HG03521 (cell line): ENCODE data around the gene KRT15.
"Not testable (repeated sequence)": the region's sequence is repeated elsewhere in the genome, so short reads cannot be mapped to it uniquely, and the experiment has no call there.

Experiments
- ATAC-seq: cut with Tn5 transposase; IDR thresholded peaks from one replicate; pipeline ENCODE4 v1.9.1; 2021; ENCODE audit warnings: mild to moderate bottlenecking, moderate library complexity; ENCODE audit not compliant: unreplicated experiment

KRT15 gene

DNA sequence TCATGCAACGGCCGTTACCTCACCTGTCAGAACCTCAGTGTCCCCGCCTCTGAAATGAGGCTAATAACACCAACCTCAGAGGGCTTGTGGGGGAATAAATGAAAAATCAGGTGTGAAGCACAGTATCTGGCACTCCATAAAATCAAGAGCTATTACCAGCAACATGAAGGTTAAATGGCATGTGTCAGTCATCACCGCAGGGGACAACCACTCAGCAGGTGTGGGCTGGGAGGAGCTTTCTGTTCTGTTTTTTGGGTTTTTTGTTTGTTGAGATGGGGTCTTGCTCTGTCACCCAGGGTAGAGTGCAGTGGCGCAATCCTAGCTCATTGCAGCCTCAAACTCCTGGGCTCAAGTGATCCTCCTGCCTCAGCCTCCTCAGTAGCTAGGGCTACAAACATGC is 26.2 kb upstream of the KRT15 start:
- no peak for ATAC-seq

DNA sequence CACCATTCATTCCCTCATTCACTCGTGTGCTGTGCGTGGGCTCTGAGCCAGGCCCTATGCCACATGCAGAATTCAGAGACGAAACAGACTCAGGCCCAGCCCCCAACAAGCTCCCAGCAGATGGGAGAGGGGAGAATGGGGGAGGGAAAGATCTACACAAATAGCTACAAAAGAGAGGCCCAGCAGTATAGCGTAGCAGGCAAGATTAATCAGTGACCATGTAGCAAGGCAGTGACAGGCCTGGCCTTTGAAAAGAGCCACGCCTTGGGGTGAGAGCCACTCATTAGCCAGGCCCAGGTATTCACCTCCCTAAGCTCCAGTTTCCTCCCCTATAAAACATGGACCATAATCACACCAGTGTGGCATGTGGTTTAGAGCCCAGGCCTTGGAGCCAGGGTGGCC is 25.8 kb upstream of the KRT15 start:
- ATAC-seq: no peak

DNA sequence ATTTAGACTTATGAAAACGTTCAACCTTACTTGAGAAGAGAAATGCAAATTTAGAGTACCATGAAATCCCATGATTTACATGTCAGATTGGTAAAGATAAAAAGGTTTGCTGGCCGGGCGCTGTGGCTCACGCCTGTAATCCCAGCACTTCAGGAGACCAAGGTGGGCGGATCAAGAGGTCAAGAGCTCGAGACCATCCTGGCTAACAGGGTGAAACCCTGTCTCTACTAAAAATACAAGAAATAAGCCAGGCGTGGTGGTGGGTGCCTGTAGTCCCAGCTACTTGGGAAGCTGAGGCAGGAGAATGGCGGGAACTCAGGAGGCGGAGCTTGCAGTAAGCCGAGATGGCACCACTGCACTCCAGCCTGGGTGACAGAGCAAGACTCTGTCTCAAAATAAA is 24.1 kb upstream of the KRT15 start:
- ATAC-seq: not testable (repeated sequence)

GRCh38 chr17:41542357-41542756 is 23.7 kb upstream of the KRT15 start:
- no peak for ATAC-seq

- no peak for ATAC-seq
Measured at GRCh38 chr17:41540921-41541625, 22.4 kb upstream of the KRT15 start.

DNA sequence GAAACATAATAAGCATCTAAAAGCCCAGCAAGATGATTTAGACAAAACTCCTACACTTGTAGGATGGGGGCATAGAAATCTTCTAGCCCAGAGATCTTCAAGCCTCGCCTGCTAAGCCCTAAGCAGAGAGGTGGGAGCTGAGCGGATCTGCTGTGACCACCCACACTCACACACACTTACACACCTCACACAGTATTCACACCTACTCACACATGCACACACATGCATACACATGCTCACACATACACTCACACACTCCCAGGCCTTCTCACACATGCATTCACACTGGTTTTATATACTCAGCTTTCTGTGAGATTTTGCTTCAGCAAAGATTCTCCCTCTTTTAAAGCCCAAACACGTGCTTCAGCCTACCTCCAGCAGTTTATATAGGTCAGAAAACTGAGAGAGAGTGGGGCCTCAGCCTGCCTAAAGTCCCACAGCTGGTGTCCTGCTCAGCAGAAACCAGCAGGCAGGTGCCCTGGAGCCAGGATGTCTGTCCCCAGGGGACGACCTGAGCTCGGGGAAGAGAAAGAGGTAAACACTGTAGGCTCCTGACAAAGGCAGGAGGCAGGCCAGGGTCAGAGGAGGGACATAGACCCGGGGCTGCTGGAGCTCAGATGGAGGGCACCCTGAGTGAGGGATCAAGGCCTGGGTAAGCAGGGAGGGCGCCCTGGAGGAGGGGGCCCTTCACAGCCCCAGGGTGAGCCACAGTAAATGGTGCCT is 21.4 kb upstream of the KRT15 start:
- no peak for ATAC-seq

GRCh38 chr17:41539071-41539492 is 20.4 kb upstream of the KRT15 start:
- no peak for ATAC-seq

- ATAC-seq: no peak
Measured at GRCh38 chr17:41538565-41538991, 19.9 kb upstream of the KRT15 start.

- ATAC-seq: no peak
Measured at GRCh38 chr17:41537990-41538389, 19.3 kb upstream of the KRT15 start.

GRCh38 chr17:41537614-41537954 is 18.9 kb upstream of the KRT15 start:
- no peak for ATAC-seq

DNA sequence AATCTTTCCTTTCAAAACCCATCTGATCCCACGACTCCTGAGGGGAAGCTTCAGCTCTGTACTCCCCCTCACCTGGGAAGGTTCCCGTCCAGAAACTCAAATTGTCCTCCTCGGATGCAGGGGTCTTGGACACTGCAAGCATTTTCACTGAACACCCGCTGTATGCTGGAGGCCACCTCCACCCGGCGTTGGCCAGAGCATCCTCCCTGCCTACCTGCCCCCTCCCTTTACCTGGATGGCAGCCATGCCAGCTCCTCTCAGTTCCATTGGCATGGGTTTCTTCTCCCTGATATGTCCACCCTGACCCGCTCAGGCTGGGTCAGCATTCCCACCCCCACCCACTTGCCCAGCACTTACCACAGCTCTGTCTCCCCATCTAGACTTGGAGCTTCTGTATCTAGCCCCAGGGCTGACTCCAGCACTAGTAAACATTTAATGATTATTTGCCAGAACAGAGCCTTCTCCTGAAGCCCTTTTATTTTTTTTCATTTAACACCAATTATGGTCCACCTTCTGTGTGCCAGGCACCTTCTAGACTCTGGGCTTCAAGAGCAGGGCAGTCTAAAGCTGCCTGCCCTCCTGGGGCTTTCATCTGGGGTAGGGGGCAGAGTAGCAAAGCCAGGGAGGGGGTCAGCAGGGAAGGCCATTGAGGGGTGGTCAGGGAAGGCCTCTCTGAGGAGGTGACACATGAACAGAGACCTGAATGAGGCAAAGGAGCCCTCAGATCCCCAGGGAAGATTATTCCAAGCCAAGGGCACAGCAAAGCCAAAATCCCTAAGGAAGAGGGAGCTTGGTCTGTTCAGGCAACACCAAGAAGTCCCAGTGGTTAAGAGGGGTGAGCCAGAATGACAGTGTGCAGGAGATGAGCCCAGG is 18.3 kb upstream of the KRT15 start:
- ATAC-seq: no peak

GRCh38 chr17:41535764-41536481 is 17.2 kb upstream of the KRT15 start:
- ATAC-seq: no peak

DNA sequence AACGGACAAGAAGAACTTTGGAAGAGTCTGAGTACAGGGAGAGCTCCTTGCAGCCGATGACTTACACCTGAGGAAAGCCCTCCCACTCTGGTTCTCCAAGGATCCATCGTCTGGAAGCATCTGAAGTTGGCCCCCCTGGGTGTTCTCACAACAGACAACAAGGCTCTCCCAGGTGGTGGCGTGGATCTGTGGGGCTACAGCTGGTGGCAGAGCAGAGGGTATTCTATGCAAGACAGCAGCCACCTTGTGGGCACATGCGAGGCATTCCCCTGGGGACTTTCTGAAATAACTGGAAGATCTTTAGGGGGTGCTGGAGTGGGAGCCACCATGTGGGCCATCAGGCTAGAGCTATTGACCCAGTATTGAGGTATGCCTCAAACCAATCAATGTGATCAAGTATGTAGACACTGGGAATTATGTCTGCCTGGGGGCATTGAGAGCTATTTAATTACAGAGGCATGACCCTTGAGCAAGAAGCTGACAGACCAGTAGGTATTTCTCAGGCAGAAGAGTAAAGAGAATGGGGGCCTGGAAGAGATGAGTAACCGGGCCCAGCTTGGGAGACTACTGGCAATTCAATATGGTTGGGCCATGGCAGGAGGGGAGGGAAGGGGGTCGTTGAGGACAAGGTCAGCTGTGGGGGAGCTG is 16.3 kb upstream of the KRT15 start:
- no peak for ATAC-seq

DNA sequence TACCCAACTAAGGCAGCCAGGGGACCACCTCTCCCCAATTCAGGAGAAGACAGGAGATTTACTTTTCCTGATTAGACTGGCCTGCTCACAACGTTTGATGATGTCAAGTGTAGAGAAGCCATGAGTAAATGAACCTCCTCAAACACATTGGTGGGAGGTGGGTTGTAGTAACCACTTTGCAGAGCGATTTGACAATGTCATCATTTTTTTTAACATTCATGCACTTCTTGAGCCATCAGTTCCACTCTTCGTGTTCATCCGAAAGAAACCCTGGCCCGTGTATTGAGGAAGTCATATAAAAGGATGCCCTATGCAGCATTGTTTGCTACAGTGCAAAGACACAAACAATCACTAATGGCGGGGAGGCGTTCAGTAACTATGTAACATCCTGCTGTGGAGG is 14.9 kb upstream of the KRT15 start:
- ATAC-seq: no peak

DNA sequence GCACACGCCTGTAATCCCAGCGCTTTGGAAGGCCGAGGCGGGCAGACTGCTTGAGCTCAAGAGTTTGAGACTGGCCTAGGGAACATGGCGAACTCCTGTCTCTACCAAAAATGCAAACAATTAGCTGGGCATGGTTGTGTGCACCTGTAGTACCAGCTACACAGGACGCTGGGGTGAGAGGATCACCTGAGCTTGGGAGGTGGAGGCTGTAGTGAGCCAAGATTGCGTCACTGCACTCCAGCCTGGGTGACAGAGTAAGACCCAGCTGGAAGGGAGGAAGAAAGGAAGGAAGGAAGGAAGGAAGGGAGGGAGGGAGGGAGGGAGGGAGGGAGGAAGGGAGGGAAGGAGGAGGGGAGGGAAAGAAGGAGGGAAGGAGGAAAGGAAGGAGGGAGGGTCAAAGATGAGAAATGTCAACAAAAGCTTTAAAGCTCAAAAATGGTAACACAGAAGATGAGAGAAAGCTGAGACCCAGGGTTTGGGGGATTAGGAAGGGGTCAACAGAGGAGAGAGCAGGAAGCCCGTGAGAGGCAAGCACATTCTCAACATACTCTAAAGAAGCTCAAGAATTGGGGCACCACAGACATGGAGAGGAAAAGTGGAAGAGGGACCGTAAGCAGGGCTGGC is 14.4 kb upstream of the KRT15 start:
- ATAC-seq: no peak

DNA sequence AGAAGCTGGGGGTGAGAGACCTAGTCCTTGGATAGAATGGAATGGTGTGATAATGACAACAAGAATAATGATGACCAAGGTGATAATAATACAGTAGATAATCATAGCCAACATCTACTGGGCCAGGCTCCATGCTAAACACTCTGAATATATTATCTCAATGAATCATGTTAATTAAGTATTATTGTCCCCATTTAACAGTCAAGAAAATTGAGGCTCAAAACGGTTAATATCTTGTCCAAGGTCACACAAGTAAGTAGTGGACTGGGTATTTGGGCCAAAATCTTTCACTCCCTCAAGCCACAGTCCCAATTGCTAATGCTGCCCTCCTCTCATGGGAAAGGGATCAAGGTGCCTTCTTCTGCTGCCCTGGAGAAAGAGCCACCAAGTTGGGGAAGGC is 13.3 kb upstream of the KRT15 start:
- ATAC-seq: no peak

GRCh38 chr17:41530062-41531048 is 11.7 kb upstream of the KRT15 start:
- no peak for ATAC-seq

- ATAC-seq: no peak
Measured at GRCh38 chr17:41529491-41529915, 10.8 kb upstream of the KRT15 start.

GRCh38 chr17:41528959-41529353 is 10.3 kb upstream of the KRT15 start:
- ATAC-seq: no peak
